ENCODE results near the gene OS9.
"Not testable (repeated sequence)": the region's sequence is repeated elsewhere in the genome, so short reads cannot be mapped to it uniquely, and the experiment has no call there.

The OS9 gene, protein sequence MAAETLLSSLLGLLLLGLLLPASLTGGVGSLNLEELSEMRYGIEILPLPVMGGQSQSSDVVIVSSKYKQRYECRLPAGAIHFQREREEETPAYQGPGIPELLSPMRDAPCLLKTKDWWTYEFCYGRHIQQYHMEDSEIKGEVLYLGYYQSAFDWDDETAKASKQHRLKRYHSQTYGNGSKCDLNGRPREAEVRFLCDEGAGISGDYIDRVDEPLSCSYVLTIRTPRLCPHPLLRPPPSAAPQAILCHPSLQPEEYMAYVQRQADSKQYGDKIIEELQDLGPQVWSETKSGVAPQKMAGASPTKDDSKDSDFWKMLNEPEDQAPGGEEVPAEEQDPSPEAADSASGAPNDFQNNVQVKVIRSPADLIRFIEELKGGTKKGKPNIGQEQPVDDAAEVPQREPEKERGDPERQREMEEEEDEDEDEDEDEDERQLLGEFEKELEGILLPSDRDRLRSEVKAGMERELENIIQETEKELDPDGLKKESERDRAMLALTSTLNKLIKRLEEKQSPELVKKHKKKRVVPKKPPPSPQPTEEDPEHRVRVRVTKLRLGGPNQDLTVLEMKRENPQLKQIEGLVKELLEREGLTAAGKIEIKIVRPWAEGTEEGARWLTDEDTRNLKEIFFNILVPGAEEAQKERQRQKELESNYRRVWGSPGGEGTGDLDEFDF

GRCh38 chr12:57693659-57694458, at the start of gene OS9:
Gene OS9, plus strand, starts transcription at chr12:57694132. Its CDS starts 30 bp downstream, at chr12:57694162.
- peak; percentile 100 for DNase-seq

DNA sequence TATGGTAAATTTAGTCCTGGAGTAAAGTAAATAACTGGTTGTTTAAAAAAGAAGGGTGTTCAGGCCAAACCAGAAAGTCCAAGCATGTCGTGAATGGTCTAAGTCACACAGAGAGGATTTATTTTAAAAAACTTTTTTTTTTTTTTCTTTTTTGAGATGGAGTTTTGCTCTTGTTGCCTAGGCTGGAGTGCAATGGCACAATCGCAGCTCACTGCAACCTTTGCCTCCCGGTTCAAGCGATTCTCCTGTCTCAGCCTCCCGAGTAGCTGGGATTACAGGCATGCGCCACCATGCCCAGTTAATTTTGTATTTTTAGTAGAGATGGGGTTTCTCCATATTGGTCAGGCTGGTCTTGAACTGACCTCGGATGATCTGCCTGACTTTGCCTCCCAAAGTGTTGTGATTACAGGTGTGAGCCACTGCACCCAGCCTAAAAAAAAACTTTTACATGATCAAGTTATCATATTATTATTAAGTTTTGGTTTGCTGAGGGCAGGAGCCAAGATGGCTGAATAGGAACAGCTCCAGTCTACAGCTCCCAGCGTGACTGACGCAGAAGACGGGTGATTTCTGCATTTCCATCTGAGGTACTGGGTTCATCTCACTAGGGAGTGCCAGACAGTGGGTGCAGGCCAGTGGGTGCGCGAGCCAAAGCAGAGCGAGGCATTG, 47.8 kb upstream of the OS9 start:
- peak; percentile 48 for DNase-seq

- DNase-seq: not testable (repeated sequence)
These were observed 47.3 kb upstream of the OS9 start for GRCh38 chr12:57646659-57647049.

- no peak for DNase-seq
These were observed 39.9 kb upstream of the OS9 start for GRCh38 chr12:57654042-57654441.

GRCh38 chr12:57655541-57656240, 38.2 kb upstream of the OS9 start:
- DNase-seq: no peak

- DNase-seq: not testable (repeated sequence)
These were observed 37.5 kb upstream of the OS9 start for GRCh38 chr12:57656408-57656807.

DNA sequence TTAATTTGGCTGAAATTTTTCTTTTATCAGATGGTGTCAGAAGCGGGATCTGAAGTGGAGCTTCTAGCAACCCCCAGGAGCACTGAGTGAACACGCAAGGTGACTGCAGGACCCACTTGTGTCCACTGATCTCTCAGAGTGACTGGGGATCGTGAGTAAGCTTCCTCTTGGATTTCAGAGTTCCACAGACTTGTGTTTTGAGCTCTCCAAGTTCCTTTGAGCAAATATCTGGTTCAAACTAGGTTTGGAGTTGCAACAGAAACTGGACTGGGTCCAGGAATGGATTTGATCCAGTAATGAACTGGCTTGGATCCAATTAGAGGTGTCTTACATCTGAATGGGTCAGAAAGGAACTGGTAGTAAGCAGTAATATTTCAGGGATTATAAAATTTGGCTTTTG, 36.2 kb upstream of the OS9 start:
- peak; percentile 19 for DNase-seq

DNA sequence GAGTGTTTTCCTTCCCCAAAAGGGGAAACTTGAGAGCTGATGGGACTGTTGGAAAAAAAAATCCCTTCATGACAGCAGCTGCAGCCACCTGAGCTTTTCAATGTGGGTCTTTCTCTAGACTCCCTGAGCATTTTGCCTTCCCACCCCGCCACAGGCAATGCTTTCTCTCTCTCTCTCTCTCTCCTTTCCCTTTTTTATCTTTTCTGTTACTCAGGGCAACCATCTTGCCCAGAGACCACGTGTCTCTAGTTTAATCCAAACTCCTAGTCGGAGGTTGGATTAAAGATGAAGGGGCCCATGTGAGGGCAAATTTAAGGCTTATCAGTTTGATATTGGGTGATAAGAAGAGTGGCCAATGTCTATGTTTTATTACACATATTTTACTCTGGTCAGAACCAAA, 35.0 kb upstream of the OS9 start:
- DNase-seq: no peak

- DNase-seq: no peak
These were observed 32.6 kb upstream of the OS9 start for GRCh38 chr12:57661376-57661775.

GRCh38 chr12:57665066-57665820, 28.7 kb upstream of the OS9 start:
- not testable (repeated sequence) for DNase-seq

DNA sequence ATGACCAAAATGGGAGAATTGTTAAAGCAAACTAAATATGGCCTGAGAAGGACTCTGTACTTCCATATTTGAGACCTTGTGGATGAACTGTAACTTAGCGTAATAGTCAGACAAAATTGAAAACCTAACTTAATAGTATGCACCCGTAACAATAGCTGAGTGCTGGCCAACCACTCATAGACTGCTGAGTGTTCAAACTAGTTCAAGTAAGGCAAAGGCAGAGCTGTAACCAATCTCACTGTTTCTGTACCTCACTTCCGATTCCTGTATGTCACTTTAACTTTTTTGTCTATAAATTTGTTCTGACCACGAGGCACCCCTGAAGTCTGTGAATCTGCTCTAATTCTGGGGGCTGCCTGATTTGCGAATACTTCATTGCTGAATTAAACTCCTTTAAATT, 27.0 kb upstream of the OS9 start:
- no peak for DNase-seq

GRCh38 chr12:57669691-57670090, 24.2 kb upstream of the OS9 start:
- DNase-seq: not testable (repeated sequence)

GRCh38 chr12:57671811-57672210, 22.1 kb upstream of the OS9 start:
- not testable (repeated sequence) for DNase-seq

DNA sequence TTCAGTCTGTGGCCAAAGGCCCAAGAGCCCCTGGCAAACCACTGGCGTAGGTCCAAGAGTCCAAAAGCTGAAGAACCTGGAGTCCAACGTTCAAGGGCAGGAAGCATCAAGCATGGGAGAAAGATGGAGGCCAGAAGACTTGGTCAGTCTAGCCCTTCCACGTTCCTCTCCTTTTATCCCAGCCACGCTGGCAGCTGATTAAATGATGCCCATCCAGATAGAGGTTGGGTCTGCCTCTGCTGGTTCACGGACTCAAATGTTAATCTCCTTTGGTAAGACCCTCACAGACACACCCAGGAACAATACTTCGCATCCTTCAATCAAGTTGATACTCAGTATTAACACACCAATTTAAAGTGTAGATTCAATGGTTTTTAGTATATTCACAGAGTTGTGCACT, 21.1 kb upstream of the OS9 start:
- DNase-seq: no peak

GRCh38 chr12:57674691-57675090, 19.2 kb upstream of the OS9 start:
- DNase-seq: no peak

DNA sequence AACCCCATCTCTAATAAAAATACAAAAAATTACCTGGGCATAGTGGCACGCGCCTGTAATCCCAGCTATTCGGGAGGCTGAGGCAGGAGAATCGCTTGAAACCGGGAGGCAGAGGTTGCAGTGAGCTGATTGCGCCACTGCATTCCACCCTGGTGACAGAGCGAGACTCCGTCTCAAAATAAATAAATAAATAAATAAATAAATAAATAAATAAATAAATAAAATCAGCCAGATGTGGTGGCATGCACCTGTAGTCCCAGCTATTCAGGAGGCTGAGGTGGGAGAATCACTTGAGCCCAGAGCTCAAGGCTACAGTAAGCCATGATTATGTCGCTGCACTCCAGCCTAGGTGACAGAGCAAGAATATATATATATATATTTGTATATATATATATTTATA, 16.0 kb upstream of the OS9 start:
- not testable (repeated sequence) for DNase-seq

DNA sequence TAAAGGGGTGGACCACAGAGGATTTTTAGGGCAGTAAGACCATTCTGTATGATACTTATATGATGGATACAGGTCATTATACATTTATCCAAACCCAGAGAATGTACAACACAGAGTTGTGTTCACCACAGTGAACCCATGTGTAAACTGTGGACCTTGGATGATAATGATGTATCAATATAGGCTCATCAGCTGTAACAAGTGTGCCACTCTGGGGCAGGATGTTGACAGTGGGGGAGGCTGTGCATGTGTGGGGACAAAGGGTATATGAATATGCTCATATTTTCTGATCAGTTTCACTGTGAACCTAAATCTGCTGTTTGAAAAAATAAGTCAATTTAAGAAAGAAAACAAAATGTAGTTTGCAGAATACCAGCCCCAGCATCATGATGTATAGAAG, 14.2 kb upstream of the OS9 start:
- DNase-seq: no peak

DNA sequence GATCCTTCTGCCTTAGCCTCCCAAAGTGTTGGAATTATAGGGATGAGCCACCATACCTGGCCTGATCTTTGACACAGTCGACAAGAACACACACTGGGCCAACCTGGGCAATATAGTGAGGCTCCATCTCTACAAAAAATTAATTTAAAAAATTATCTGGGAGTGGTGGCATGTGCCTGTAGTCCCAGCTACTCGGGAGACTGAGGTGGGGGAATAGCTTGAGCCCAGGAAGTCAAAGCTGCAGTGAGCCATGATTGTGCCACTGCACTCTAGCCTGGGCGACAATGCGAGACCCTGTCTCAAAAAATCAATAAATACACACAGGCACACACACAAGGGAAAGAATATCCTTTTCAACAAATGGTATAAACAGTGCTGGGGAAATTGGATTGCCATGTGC, 6.1 kb upstream of the OS9 start:
- no peak for DNase-seq

- no peak for DNase-seq
These were observed 5.0 kb upstream of the OS9 start for GRCh38 chr12:57688931-57689330.

DNA sequence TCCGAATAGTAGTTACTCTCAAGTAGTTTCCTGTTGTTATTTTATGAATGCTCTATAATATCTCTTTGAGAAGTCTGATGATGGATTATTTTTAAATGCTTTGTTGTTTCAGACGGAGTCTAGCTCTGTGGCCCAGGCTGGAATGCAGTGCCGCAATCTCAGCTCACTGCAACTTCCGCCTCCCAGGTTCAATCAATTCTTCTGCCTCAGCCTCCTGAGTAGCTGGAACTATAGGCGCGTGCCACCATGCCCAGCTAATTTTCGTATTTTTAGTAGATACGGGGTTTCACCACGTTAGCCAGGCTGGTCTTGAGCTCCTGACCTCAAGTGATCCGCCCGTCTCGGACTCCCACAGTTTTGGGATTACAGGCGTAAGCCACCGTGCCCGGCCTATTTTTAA, 1.4 kb upstream of the OS9 start:
- no peak for DNase-seq

DNA sequence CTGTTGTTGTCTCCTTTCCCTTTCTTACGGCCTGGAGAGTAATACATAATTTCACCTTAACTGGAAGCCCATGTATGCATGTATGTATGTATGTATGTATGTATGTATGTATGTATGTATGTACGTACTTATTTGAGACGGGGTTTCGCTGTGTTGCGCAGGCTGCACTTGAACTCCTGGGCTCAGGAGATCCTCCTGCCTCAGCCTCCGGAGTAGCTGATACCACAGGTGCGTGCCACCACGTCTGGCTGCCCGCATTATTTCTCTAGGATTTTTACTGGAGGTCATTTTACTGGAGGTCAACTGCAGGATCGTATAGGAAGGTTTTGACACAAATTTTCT, 644 bp upstream of the OS9 start:
- DNase-seq: no peak

Measured in eye (tissue), 1 donor.